MM.1S (cell line): ENCODE results near the gene PKD1L1.

Experiments
- CTCF ChIP-seq: fragments of 300-600 bp; sonication (generic); IDR thresholded peaks from 2 replicates; pipeline ENCODE4 v1.5.1; 2016; ENCODE audit warnings: antibody characterized with exemption, low read length, mixed read lengths
- EZH2 ChIP-seq: fragments of 300-600 bp; sonication (generic); optimal IDR thresholded peaks from 2 replicates; pipeline ENCODE3; 2017; ENCODE audit warnings: low read depth, mild to moderate bottlenecking, antibody characterized with exemption, low read length, mixed read lengths

- TF ChIP-seq EZH2, result no peak
- TF ChIP-seq CTCF, result no peak
These were observed 31.5 kb upstream of the PKD1L1 start for GRCh38 chr7:47979832-47980181.
